Measurements from ENCODE around the gene ARHGAP44.

- TF ChIP-seq EZH2 (IDR thresholded peaks at IDR 0.05; ENCODE audit: low read length) (no peak), CTCF (optimal IDR thresholded peaks at IDR 0.05 in 1 of 3, IDR thresholded peaks at IDR 0.05 in 1 of 3, conservative IDR thresholded peaks at IDR 0.05 in 1 of 3; ENCODE audit: extremely low read depth in 1 of 3, insufficient read depth in 2 of 3, low read length in 3 of 3) (no peak)
These were observed at the start of gene ARHGAP44 for GRCh38 chr17:12789481-12790248.
